ENCODE data around the gene ARHGEF10L. TPM values are rescaled to one million over a fixed set of nuclear protein-coding genes. Genes with fewer than 3 reads are reported as not detected.
"Not testable (repeated sequence)": the region's sequence is repeated elsewhere in the genome, so short reads cannot be mapped to it uniquely, and the experiment has no call there.

Gene ARHGEF10L
- total and polyA plus RNA-seq, 4 donors: 15.0 to 43.4 (median 24.3) TPM

GRCh38 chr1:17745479-17745955 is 206.0 kb downstream of the ARHGEF10L start:
- ATAC-seq (ENCODE audit: insufficient read depth, low FRiP score) (no peak), DNase-seq (no peak)
- Histone ChIP-seq H3K4me3 (no peak overlapping the region), H3K27ac (ENCODE audit: low read depth in 1 of 2, low read length in 1 of 2) (no peak overlapping the region), H3K9me3 (ENCODE audit: control insufficient read depth in 4 of 4, insufficient read depth in 3 of 4, low read length in 3 of 4) (peaks cover 0 to 4% (median 0%) of the 10 kb centered on the region in 4 donors), H3K4me1 (ENCODE audit: control insufficient read depth in 5 of 5, insufficient read depth in 5 of 5, low read length in 5 of 5) (peaks cover 0 to 43% (median 11%) of the 10 kb centered on the region in 5 donors), H3K27me3 (ENCODE audit: control insufficient read depth in 3 of 3, insufficient read depth in 3 of 3, low read length in 2 of 3) (no peaks in the 10 kb centered on the region), H3K36me3 (ENCODE audit: control insufficient read depth in 4 of 4, insufficient read depth in 4 of 4, low read length in 4 of 4) (no peaks in the 10 kb centered on the region), H3K9ac (ENCODE audit: insufficient read depth in 1 of 2, low read length in 2 of 2) (no peak overlapping the region)
- WGBS, 2 donors: 89 to 90% methylated on average over 3 of the region's 3 CpGs
- no peak for TF ChIP-seq CTCF (IDR thresholded peaks at IDR 0.05; ENCODE audit: control extremely low read depth, extremely low read depth)

GRCh38 chr1:17746281-17746680 is 206.8 kb downstream of the ARHGEF10L start:
- not testable (repeated sequence) for ATAC-seq (ENCODE audit: insufficient read depth, low FRiP score); H3K36me3 ChIP-seq (ENCODE audit: control insufficient read depth in 4 of 4, insufficient read depth in 4 of 4, low read length in 4 of 4); H3K9me3 ChIP-seq (ENCODE audit: control insufficient read depth in 4 of 4, insufficient read depth in 3 of 4, low read length in 3 of 4); DNase-seq; H3K27me3 ChIP-seq (ENCODE audit: control insufficient read depth in 3 of 3, insufficient read depth in 3 of 3, low read length in 2 of 3); H3K27ac ChIP-seq (ENCODE audit: low read depth in 1 of 2, low read length in 1 of 2); H3K4me3 ChIP-seq; H3K9ac ChIP-seq (ENCODE audit: insufficient read depth in 1 of 2, low read length in 2 of 2)
- peaks cover 0 to 37% (median 11%) of the 10 kb centered on the region in 5 donors for H3K4me1 ChIP-seq (ENCODE audit: control insufficient read depth in 5 of 5, insufficient read depth in 5 of 5, low read length in 5 of 5)
- 52 to 57% methylated on average over 2 of the region's 2 CpGs for WGBS, 2 donors

- H3K36me3 ChIP-seq (ENCODE audit: control insufficient read depth in 4 of 4, insufficient read depth in 4 of 4, low read length in 4 of 4): no peaks in the 10 kb centered on the region
- no peaks in the 10 kb centered on the region for H3K27me3 ChIP-seq (ENCODE audit: control insufficient read depth in 3 of 3, insufficient read depth in 3 of 3, low read length in 2 of 3)
- H3K4me3 ChIP-seq: no peak overlapping the region
- H3K27ac ChIP-seq (ENCODE audit: low read depth in 1 of 2, low read length in 1 of 2): no peak overlapping the region
- WGBS, 2 donors: 76 to 83% methylated on average over 2 of the region's 2 CpGs
- ATAC-seq (ENCODE audit: insufficient read depth, low FRiP score) (no peak), DNase-seq (no peak)
- peaks cover 0 to 30% (median 8%) of the 10 kb centered on the region in 5 donors for H3K4me1 ChIP-seq (ENCODE audit: control insufficient read depth in 5 of 5, insufficient read depth in 5 of 5, low read length in 5 of 5)
- no peak overlapping the region for H3K9ac ChIP-seq (ENCODE audit: insufficient read depth in 1 of 2, low read length in 2 of 2)
- TF ChIP-seq CTCF (IDR thresholded peaks at IDR 0.05; ENCODE audit: control extremely low read depth, extremely low read depth): no peak
- H3K9me3 ChIP-seq (ENCODE audit: control insufficient read depth in 4 of 4, insufficient read depth in 3 of 4, low read length in 3 of 4): peaks cover 0 to 3% (median 0%) of the 10 kb centered on the region in 4 donors
Measured at GRCh38 chr1:17746920-17747319, 207.4 kb downstream of the ARHGEF10L start.

Other genes starting within 250 kb of the ARHGEF10L start
- 10 to 100 TPM; 12.4 to 16.0 TPM for gene PADI4, start 231.5 kb upstream of the ARHGEF10L start, total RNA-seq
- 10 to 100 TPM in 1 of 2 donors, 1 to 10 TPM in 1; 1.7 to 22.5 TPM for gene PADI4, start 231.5 kb upstream of the ARHGEF10L start, polyA plus RNA-seq
- not detected for gene PADI6, start 167.5 kb upstream of the ARHGEF10L start, total RNA-seq
- not detected for gene PADI6, start 167.5 kb upstream of the ARHGEF10L start, polyA plus RNA-seq
- gene RCC2, start 100.0 kb upstream of the ARHGEF10L start, total RNA-seq: 10 to 100 TPM; 43.1 to 51.2 TPM
- 10 to 100 TPM; 31.9 to 33.9 TPM for gene RCC2, start 100.0 kb upstream of the ARHGEF10L start, polyA plus RNA-seq
- not detected for gene ACTL8, start 215.6 kb downstream of the ARHGEF10L start, total RNA-seq
- gene ACTL8, start 215.6 kb downstream of the ARHGEF10L start, polyA plus RNA-seq: not detected

All from lung (tissue), 12 donors.